Tibial nerve (tissue), 3 donors: ENCODE results near the gene TAF9.
A peak's percentile ranks its signal among the peaks of the same experiment; 100 is the strongest.

ENCODE experiments used
- POLR2A ChIP-seq, 2 donors: fragments of 450-650 bp; IDR thresholded peaks; one replicate each; pipeline ENCODE4 v1.6.1; 2017; ENCODE audit warnings: antibody characterized with exemption in 2 of 2, mild to moderate bottlenecking in 2 of 2, moderate library complexity in 2 of 2
- TF ChIP-seq, protein P1 (sequence below), 5 experiments: fragments of 200-600 bp in 3 of 5; fragments of 450-650 bp in 2 of 5; sonication (generic) in 3 of 5; IDR thresholded peaks; one replicate each; pipeline ENCODE4 v1.5.1; 2016 to 2019; ENCODE audit warnings: antibody characterized with exemption in 5 of 5, mild to moderate bottlenecking in 3 of 5, moderate library complexity in 2 of 5

DNA sequence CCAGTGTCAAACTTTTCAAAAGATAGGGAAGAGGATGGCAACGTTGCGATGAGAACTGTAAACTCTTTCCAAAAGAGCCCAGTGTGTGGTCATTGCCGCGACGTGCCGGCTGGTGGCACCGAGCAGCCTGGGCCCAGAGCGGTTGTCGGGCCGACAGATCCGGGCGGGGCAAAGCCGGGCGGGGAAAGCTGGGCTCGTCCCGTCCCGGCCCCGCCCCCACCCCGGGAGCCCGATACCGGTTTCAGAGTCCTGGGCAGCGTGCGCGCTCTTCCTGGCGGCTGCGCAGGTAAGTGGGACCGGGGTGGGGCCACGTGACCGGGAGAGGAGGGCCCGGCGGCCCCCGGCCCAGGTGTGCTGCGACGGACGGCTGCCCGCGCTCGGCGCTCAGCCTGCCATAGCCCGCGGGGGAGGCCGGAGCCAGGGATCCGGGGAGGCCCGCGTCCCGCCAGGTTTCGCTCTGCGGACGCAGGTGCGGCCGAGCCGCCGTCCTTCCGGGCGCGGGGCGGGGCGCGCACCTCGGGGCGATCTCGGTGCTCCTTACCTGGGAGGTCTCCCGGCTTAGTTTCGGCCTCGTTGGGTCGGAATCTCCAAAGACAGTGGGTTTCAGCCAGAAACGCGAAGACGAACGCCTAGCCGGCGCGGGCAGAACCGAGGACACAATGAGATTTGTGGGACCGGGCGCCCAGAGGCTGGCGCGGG is 45.7 kb upstream of the TAF9 start, which contains the start of gene MARVELD2:
- TF ChIP-seq, protein P1, sequence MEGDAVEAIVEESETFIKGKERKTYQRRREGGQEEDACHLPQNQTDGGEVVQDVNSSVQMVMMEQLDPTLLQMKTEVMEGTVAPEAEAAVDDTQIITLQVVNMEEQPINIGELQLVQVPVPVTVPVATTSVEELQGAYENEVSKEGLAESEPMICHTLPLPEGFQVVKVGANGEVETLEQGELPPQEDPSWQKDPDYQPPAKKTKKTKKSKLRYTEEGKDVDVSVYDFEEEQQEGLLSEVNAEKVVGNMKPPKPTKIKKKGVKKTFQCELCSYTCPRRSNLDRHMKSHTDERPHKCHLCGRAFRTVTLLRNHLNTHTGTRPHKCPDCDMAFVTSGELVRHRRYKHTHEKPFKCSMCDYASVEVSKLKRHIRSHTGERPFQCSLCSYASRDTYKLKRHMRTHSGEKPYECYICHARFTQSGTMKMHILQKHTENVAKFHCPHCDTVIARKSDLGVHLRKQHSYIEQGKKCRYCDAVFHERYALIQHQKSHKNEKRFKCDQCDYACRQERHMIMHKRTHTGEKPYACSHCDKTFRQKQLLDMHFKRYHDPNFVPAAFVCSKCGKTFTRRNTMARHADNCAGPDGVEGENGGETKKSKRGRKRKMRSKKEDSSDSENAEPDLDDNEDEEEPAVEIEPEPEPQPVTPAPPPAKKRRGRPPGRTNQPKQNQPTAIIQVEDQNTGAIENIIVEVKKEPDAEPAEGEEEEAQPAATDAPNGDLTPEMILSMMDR (IDR thresholded peaks at IDR 0.05): peak in 2 of 5 experiments; percentile 13 to 39
- TF ChIP-seq POLR2A (IDR thresholded peaks at IDR 0.05): no peak
